ENCODE results near the gene SERPINB6. TPM values are rescaled to one million over a fixed set of nuclear protein-coding genes. Genes with fewer than 3 reads are reported as not detected.

The SERPINB6 gene
- total RNA-seq, 2 experiments from 2014 or later: 13.2 TPM; not detected in 1

DNA sequence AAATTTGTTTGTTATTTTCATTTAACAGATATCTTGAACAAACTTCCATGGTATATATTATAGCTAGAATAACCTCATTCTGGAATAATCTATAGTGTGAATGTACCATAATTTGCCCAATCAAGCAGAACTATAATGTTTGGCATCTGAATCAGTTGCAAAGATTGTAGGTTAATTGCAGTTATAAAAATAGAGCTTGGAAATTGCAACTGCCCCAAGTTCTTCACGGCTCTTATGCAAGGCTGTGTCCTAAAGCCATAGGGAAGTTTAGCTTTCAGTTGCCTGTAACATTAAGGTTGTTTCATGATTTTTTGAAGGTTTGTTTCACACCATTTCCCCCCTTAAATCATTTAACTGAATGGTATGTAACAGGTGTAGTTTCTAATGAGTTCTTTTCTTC lies 47.7 kb upstream of the SERPINB6 start:
- Histone ChIP-seq H3K36me3 (ENCODE audit: insufficient read depth, low read length) (peaks cover 8% of the 10 kb centered on the region; the same call in 1 of the 2 replicates), H4K20me1 (ENCODE audit: insufficient read depth, low read length) (no peaks in the 10 kb centered on the region), H3K9me2 (ENCODE audit: insufficient read depth, low read length) (no peaks in the 10 kb centered on the region), H3K27ac (ENCODE audit: low read depth, low read length, poor library complexity, severe bottlenecking) (no peak overlapping the region), H2AFZ (ENCODE audit: low read length) (no peak overlapping the region), H3K79me2 (ENCODE audit: insufficient read depth, low read depth, low read length) (peaks cover 10% of the 10 kb centered on the region; the same call in 1 of the 2 replicates), H3K4me1 (ENCODE audit: insufficient read depth, low read length, poor library complexity, severe bottlenecking) (peaks cover 15% of the 10 kb centered on the region), H3K9me3 (ENCODE audit: low read length) (no peaks in the 10 kb centered on the region), H3K4me3 (ENCODE audit: low read depth, low read length, poor library complexity, severe bottlenecking) (no peak overlapping the region), H3K4me2 (ENCODE audit: low read length) (no peak overlapping the region)
- intact Hi-C loops (cut with micrococcal nuclease; ENCODE audit: unreplicated experiment): no loop called here
- ChIA-PET CTCF (ENCODE audit: unreplicated experiment) (no interaction called here), POLR2A (interaction anchor here (0.6 kb wide), 1 partner anchor 21 kb away, joined by 3 read pairs; no protein-coding TSS in a partner anchor)
- DNase-seq (ENCODE audit: low spot score): no peak
- BruUV-seq (replicated peaks): no TSS peak
- TF ChIP-seq, protein P1, sequence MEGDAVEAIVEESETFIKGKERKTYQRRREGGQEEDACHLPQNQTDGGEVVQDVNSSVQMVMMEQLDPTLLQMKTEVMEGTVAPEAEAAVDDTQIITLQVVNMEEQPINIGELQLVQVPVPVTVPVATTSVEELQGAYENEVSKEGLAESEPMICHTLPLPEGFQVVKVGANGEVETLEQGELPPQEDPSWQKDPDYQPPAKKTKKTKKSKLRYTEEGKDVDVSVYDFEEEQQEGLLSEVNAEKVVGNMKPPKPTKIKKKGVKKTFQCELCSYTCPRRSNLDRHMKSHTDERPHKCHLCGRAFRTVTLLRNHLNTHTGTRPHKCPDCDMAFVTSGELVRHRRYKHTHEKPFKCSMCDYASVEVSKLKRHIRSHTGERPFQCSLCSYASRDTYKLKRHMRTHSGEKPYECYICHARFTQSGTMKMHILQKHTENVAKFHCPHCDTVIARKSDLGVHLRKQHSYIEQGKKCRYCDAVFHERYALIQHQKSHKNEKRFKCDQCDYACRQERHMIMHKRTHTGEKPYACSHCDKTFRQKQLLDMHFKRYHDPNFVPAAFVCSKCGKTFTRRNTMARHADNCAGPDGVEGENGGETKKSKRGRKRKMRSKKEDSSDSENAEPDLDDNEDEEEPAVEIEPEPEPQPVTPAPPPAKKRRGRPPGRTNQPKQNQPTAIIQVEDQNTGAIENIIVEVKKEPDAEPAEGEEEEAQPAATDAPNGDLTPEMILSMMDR (conservative IDR thresholded peaks at IDR 0.05; ENCODE audit: low read length): no peak
- no peak for TF ChIP-seq EZH2phosphoT487 (IDR thresholded peaks at IDR 0.05; ENCODE audit: borderline replicate concordance, low read depth, low read length)

DNA sequence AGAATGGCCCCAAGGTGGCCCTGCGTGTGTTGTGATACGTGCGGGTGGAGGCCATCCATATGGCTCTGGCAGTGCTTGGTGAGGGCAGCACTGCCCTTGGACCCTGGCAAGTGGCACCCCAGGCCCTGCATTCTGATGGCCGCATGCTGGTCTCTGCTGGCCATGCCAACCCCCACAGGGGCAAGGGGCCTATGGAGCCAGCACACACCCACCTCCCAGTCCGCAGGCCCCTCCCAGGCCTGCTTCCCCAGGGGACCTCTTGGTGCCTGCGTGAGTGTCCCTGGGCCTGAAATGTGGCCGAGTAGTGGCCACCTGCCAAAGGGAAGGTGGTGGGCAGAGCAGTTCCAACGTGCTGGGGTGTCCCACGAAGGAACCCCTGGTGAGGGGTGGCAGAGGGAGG lies 45.9 kb upstream of the SERPINB6 start:
- Histone ChIP-seq H3K27ac (ENCODE audit: low read depth, low read length, poor library complexity, severe bottlenecking) (no peak overlapping the region), H3K9me2 (ENCODE audit: insufficient read depth, low read length) (no peaks in the 10 kb centered on the region), H3K9me3 (ENCODE audit: low read length) (peaks cover 4% of the 10 kb centered on the region; the same call in 1 of the 2 replicates), H3K79me2 (ENCODE audit: insufficient read depth, low read depth, low read length) (no peaks in the 10 kb centered on the region), H3K36me3 (ENCODE audit: insufficient read depth, low read length) (peaks cover 20% of the 10 kb centered on the region), H4K20me1 (ENCODE audit: insufficient read depth, low read length) (no peaks in the 10 kb centered on the region), H3K4me3 (ENCODE audit: low read depth, low read length, poor library complexity, severe bottlenecking) (no peak overlapping the region), H3K4me1 (ENCODE audit: insufficient read depth, low read length, poor library complexity, severe bottlenecking) (no peaks in the 10 kb centered on the region), H3K4me2 (ENCODE audit: low read length) (no peak overlapping the region), H2AFZ (ENCODE audit: low read length) (no peak overlapping the region)
- no peak for TF ChIP-seq EZH2phosphoT487 (IDR thresholded peaks at IDR 0.05; ENCODE audit: borderline replicate concordance, low read depth, low read length)
- TF ChIP-seq, protein P1 (conservative IDR thresholded peaks at IDR 0.05; ENCODE audit: low read length): no peak
- BruUV-seq (replicated peaks): no TSS peak
- intact Hi-C loops (cut with micrococcal nuclease; ENCODE audit: unreplicated experiment): no loop called here
- ChIA-PET POLR2A (interaction anchor here (0.6 to 0.7 kb wide), 2 partner anchors 9 to 17 kb away, joined by 3 read pairs; no protein-coding TSS in a partner anchor), CTCF (ENCODE audit: unreplicated experiment) (no interaction called here)
- no peak for DNase-seq (ENCODE audit: low spot score)

DNA sequence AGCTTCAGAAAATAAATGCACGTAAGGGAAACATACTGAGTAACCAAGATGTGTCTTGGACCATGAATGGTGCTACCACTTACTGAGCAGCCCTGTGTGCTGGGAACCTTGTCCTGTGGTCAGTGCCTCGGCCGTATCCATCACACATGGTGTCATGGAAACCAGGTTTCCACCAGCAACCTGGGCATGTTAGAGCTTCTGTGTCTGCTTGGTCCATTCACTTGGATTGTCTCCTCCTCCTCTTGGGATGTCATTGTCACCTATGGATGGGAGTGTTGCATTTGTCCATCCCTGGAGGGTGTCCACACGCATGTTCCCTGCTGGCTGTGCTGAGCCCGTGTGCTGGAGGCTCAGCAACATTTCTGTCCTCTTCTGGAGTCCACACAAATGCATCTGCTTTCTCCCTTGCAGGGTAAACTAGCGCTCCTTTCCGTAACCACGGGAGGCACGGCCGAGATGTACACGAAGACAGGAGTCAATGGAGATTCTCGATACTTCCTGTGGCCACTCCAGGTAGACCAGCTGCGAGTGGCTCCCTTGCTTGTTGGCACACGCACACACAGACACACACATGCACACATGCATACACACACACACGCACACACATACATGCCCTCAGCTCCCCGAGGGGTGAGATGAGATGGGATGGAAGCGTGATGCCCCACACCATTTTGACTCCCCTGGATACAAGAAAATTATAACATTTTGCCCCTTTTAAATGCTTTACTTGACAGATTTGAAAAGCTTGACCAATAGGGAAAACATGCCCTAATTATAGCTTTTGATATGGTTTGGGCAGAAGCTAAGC lies 45.3 kb upstream of the SERPINB6 start:
- POLR2A ChIA-PET: interaction anchor here (0.6 to 0.7 kb wide), 4 partner anchors 10 to 73 kb away, joined by 3 to 4 read pairs (median 3); no protein-coding TSS in a partner anchor

More for the DNA sequence above, 45.3 kb upstream of the SERPINB6 start:
- Histone ChIP-seq H3K4me2 (ENCODE audit: low read length) (no peak overlapping the region), H3K4me3 (ENCODE audit: low read depth, low read length, poor library complexity, severe bottlenecking) (no peak overlapping the region), H4K20me1 (ENCODE audit: insufficient read depth, low read length) (no peaks in the 10 kb centered on the region), H3K36me3 (ENCODE audit: insufficient read depth, low read length) (peaks cover 26% of the 10 kb centered on the region), H3K79me2 (ENCODE audit: insufficient read depth, low read depth, low read length) (no peaks in the 10 kb centered on the region), H3K9me3 (ENCODE audit: low read length) (peaks cover 11% of the 10 kb centered on the region), H3K9me2 (ENCODE audit: insufficient read depth, low read length) (no peaks in the 10 kb centered on the region), H2AFZ (ENCODE audit: low read length) (no peak overlapping the region), H3K27ac (ENCODE audit: low read depth, low read length, poor library complexity, severe bottlenecking) (no peak overlapping the region), H3K4me1 (ENCODE audit: insufficient read depth, low read length, poor library complexity, severe bottlenecking) (no peaks in the 10 kb centered on the region)
- BruUV-seq (replicated peaks): no TSS peak
- CTCF ChIA-PET (ENCODE audit: unreplicated experiment): no interaction called here
- DNase-seq (ENCODE audit: low spot score): no peak
- intact Hi-C loops (cut with micrococcal nuclease; ENCODE audit: unreplicated experiment): no loop called here
- TF ChIP-seq EZH2phosphoT487 (IDR thresholded peaks at IDR 0.05; ENCODE audit: borderline replicate concordance, low read depth, low read length): no peak
- TF ChIP-seq, protein P1 (conservative IDR thresholded peaks at IDR 0.05; ENCODE audit: low read length): no peak

Measured in OCI-LY7 (cell line).